Measurements from ENCODE around the gene TMPRSS12. TPM values are rescaled to one million over a fixed set of nuclear protein-coding genes. Genes with fewer than 3 reads are reported as not detected.

TMPRSS12 gene
- total and polyA plus RNA-seq, 9 of the 15 experiments (the other 6 are each of a cell fraction or from before 2014, with no cell fraction given), result 0.04 TPM; not detected in 8

DNA sequence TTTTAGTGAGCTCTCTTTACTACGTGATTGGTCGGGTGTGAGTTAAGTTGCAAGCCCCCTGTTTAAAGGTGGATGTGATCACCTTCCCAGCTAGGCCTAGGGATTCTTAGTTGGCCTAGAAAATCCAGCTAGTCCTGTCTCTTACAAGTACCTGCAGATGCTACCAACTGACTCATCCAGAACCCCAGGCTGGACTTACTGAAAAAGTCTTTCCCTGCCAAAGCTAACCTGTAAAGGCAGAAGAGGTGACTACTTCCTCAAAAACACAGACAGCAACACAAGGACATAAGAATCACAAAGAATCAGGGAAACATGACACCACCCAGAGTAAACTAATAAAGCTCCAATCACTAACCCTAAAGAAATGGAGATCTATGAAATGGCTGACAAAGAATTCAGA is 70.5 kb downstream of the TMPRSS12 start:
- BruUV-seq (replicated peaks), result no TSS peak
- WGBS (ENCODE audit: insufficient coverage, low coverage, missing lambda C conversion rate), result 10% methylated on average over 2 of the region's 2 CpGs
- POLR2A ChIA-PET, result interaction anchor here (0.8 to 1.5 kb wide), 2 partner anchors 10 to 12 kb away, joined by 3 to 4 read pairs; no protein-coding TSS in a partner anchor
- Histone ChIP-seq H2AFZ (ENCODE audit: low read depth, low read length) (no peak overlapping the region), H3K9me1 (ENCODE audit: control insufficient read depth, insufficient read depth, low read length) (no peaks in the 10 kb centered on the region), H3K4me1 (replicated peaks in 1 of 2; ENCODE audit: control insufficient read depth in 2 of 2, insufficient read depth in 2 of 2, low read length in 2 of 2) (no peaks in the 10 kb centered on the region), H3K79me2 (ENCODE audit: control insufficient read depth, insufficient read depth, low read length) (no peaks in the 10 kb centered on the region), H4K20me1 (replicated peaks; ENCODE audit: control insufficient read depth, insufficient read depth, low read length) (no peaks in the 10 kb centered on the region), H3K27ac (ENCODE audit: extremely low read depth, low read depth, low read length) (no peak overlapping the region), H3K36me3 (ENCODE audit: control insufficient read depth, insufficient read depth, low read length) (no peaks in the 10 kb centered on the region), H3K9me3 (replicated peaks; ENCODE audit: control insufficient read depth, insufficient read depth, low read depth, low read length) (peaks cover 21% of the 10 kb centered on the region; the same call in 1 of the 2 replicates), H3K9ac (ENCODE audit: insufficient read depth in 1 of 2, low read depth in 2 of 2, low read length in 2 of 2) (no peak overlapping the region), H3K4me2 (ENCODE audit: insufficient read depth, low read length) (no peak overlapping the region), H3K4me3 (no peak overlapping the region), H3K27me3 (ENCODE audit: control insufficient read depth in 2 of 2, insufficient read depth in 2 of 2, low read length in 2 of 2) (no peaks in the 10 kb centered on the region)
- ATAC-seq (no peak), FAIRE-seq (no peak), DNase-seq (ENCODE audit: extremely low read depth in 1 of 4, low spot score in 3 of 4) (no peak)
- CTCF ChIA-PET (ENCODE audit: low intra/inter-chr PET ratio), result no interaction called here
- in situ Hi-C loops (cut with MboI) (no loop called here), intact Hi-C loops (cut with micrococcal nuclease) (no loop called here)
- TF ChIP-seq EGR1 (conservative IDR thresholded peaks at IDR 0.05), result no peak
- no peak for TF ChIP-seq U2AF1 (optimal IDR thresholded peaks at IDR 0.05; ENCODE audit: low read depth, low read length)
- no peak for TF ChIP-seq NCOA1 (IDR thresholded peaks at IDR 0.05; ENCODE audit: low read depth)
- TF ChIP-seq, protein P1, sequence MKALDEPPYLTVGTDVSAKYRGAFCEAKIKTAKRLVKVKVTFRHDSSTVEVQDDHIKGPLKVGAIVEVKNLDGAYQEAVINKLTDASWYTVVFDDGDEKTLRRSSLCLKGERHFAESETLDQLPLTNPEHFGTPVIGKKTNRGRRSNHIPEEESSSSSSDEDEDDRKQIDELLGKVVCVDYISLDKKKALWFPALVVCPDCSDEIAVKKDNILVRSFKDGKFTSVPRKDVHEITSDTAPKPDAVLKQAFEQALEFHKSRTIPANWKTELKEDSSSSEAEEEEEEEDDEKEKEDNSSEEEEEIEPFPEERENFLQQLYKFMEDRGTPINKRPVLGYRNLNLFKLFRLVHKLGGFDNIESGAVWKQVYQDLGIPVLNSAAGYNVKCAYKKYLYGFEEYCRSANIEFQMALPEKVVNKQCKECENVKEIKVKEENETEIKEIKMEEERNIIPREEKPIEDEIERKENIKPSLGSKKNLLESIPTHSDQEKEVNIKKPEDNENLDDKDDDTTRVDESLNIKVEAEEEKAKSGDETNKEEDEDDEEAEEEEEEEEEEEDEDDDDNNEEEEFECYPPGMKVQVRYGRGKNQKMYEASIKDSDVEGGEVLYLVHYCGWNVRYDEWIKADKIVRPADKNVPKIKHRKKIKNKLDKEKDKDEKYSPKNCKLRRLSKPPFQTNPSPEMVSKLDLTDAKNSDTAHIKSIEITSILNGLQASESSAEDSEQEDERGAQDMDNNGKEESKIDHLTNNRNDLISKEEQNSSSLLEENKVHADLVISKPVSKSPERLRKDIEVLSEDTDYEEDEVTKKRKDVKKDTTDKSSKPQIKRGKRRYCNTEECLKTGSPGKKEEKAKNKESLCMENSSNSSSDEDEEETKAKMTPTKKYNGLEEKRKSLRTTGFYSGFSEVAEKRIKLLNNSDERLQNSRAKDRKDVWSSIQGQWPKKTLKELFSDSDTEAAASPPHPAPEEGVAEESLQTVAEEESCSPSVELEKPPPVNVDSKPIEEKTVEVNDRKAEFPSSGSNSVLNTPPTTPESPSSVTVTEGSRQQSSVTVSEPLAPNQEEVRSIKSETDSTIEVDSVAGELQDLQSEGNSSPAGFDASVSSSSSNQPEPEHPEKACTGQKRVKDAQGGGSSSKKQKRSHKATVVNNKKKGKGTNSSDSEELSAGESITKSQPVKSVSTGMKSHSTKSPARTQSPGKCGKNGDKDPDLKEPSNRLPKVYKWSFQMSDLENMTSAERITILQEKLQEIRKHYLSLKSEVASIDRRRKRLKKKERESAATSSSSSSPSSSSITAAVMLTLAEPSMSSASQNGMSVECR (CRISPR knock-in tag; IDR thresholded peaks at IDR 0.05), result no peak
- no peak for TF ChIP-seq PYGO2 (tag; IDR thresholded peaks at IDR 0.05)
- TF ChIP-seq POLR3A (IDR thresholded peaks at IDR 0.05; ENCODE audit: borderline replicate concordance, extremely low read depth, insufficient read depth, insufficient read length), result no peak
- TF ChIP-seq, protein P2, sequence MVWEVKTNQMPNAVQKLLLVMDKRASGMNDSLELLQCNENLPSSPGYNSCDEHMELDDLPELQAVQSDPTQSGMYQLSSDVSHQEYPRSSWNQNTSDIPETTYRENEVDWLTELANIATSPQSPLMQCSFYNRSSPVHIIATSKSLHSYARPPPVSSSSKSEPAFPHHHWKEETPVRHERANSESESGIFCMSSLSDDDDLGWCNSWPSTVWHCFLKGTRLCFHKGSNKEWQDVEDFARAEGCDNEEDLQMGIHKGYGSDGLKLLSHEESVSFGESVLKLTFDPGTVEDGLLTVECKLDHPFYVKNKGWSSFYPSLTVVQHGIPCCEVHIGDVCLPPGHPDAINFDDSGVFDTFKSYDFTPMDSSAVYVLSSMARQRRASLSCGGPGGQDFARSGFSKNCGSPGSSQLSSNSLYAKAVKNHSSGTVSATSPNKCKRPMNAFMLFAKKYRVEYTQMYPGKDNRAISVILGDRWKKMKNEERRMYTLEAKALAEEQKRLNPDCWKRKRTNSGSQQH (CRISPR knock-in tag; IDR thresholded peaks at IDR 0.05), result no peak
- no peak for TF ChIP-seq TGIF2 (CRISPR knock-in tag; IDR thresholded peaks at IDR 0.05)
- TF ChIP-seq RBM34 (IDR thresholded peaks at IDR 0.05; ENCODE audit: borderline replicate concordance, insufficient read depth, low read length), result no peak
- TF ChIP-seq DPF2 (IDR thresholded peaks at IDR 0.05), result no peak
- no peak for TF ChIP-seq ZNF124 (CRISPR knock-in tag; IDR thresholded peaks at IDR 0.05)
- TF ChIP-seq ZNF431 (CRISPR knock-in tag; IDR thresholded peaks at IDR 0.05), result no peak
- TF ChIP-seq, protein P3, sequence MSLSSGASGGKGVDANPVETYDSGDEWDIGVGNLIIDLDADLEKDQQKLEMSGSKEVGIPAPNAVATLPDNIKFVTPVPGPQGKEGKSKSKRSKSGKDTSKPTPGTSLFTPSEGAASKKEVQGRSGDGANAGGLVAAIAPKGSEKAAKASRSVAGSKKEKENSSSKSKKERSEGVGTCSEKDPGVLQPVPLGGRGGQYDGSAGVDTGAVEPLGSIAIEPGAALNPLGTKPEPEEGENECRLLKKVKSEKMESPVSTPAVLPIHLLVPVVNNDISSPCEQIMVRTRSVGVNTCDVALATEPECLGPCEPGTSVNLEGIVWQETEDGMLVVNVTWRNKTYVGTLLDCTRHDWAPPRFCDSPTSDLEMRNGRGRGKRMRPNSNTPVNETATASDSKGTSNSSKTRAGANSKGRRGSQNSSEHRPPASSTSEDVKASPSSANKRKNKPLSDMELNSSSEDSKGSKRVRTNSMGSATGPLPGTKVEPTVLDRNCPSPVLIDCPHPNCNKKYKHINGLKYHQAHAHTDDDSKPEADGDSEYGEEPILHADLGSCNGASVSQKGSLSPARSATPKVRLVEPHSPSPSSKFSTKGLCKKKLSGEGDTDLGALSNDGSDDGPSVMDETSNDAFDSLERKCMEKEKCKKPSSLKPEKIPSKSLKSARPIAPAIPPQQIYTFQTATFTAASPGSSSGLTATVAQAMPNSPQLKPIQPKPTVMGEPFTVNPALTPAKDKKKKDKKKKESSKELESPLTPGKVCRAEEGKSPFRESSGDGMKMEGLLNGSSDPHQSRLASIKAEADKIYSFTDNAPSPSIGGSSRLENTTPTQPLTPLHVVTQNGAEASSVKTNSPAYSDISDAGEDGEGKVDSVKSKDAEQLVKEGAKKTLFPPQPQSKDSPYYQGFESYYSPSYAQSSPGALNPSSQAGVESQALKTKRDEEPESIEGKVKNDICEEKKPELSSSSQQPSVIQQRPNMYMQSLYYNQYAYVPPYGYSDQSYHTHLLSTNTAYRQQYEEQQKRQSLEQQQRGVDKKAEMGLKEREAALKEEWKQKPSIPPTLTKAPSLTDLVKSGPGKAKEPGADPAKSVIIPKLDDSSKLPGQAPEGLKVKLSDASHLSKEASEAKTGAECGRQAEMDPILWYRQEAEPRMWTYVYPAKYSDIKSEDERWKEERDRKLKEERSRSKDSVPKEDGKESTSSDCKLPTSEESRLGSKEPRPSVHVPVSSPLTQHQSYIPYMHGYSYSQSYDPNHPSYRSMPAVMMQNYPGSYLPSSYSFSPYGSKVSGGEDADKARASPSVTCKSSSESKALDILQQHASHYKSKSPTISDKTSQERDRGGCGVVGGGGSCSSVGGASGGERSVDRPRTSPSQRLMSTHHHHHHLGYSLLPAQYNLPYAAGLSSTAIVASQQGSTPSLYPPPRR (CRISPR knock-in tag; IDR thresholded peaks at IDR 0.05; ENCODE audit: borderline replicate concordance), result no peak
